ENCODE results near the gene SNAP25. TPM values are rescaled to one million over a fixed set of nuclear protein-coding genes. Genes with fewer than 3 reads are reported as not detected.

Gene SNAP25
- total RNA-seq, 4 donors from 2014 or later, result 0.38 to 1.3 (median 0.58) TPM

GRCh38 chr20:10323729-10324128 lies 105.1 kb downstream of the SNAP25 start:
- TF ChIP-seq, protein P1, sequence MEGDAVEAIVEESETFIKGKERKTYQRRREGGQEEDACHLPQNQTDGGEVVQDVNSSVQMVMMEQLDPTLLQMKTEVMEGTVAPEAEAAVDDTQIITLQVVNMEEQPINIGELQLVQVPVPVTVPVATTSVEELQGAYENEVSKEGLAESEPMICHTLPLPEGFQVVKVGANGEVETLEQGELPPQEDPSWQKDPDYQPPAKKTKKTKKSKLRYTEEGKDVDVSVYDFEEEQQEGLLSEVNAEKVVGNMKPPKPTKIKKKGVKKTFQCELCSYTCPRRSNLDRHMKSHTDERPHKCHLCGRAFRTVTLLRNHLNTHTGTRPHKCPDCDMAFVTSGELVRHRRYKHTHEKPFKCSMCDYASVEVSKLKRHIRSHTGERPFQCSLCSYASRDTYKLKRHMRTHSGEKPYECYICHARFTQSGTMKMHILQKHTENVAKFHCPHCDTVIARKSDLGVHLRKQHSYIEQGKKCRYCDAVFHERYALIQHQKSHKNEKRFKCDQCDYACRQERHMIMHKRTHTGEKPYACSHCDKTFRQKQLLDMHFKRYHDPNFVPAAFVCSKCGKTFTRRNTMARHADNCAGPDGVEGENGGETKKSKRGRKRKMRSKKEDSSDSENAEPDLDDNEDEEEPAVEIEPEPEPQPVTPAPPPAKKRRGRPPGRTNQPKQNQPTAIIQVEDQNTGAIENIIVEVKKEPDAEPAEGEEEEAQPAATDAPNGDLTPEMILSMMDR (IDR thresholded peaks at IDR 0.05; ENCODE audit: low read depth), result no peak

GRCh38 chr20:10324198-10324847 lies 105.7 kb downstream of the SNAP25 start:
- TF ChIP-seq, protein P1 (IDR thresholded peaks at IDR 0.05; ENCODE audit: low read depth), result no peak

DNA sequence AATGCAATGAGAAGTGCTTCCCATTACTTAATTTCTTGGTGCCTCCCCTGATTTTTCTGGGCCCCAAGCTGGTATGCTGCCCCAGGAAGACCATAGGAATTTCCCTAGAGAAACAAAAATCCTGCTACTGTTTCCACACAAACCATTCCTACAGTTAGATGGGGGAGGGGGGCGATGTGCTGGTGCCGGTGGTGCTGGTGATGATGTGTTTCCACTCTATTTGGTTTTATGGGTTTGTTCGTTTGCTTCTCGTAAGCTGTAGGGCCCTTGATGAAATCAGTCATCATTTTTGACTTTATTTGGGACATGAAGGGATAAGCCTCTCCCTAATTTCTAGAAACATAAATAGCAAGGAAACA lies 110.2 kb downstream of the SNAP25 start:
- TF ChIP-seq, protein P1 (IDR thresholded peaks at IDR 0.05; ENCODE audit: low read depth), result no peak

- TF ChIP-seq, protein P1 (IDR thresholded peaks at IDR 0.05; ENCODE audit: low read depth), result no peak
Measured at GRCh38 chr20:10329387-10330005, 110.9 kb downstream of the SNAP25 start.

GRCh38 chr20:10330071-10330470 lies 111.4 kb downstream of the SNAP25 start:
- TF ChIP-seq, protein P1 (IDR thresholded peaks at IDR 0.05; ENCODE audit: low read depth), result no peak

DNA sequence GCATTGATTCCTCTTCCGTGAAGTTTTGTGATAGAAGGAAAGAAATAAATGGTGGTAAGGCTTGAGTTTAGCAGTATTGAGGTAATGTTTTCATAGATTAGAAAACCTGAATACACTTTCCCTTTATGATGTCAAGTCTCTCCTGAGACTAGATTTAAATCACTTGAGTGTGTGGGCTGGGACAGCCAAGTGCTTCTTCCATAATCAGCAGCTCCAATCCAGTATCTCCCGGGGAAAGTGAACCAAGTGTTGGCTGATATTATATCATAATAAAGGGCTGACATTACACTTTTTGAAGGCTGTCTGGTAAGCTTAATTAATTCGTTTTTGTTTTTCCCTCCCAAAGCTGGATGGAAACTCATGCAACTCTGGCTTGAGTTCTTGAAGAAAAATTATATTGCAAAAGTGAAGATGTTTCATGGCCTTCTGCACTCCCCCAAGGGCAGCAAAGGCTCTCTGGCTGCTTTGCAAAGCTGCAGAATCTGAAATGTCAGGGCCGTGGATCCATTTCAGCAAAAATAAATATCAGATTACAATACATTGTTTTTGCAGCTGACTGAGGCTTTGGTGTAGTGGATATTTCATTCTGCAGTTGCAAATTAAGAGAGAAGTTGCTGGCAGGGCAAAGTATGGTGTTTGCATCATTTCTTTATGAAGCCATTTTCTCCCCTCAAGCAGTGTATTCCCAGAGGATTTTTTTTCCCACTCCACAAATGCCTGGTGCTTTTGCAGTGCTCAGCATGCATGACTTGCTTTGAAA lies 114.2 kb downstream of the SNAP25 start:
- TF ChIP-seq, protein P1 (IDR thresholded peaks at IDR 0.05; ENCODE audit: low read depth), result no peak
